NCI-H1436 (cell line): ENCODE measurements around the gene FBXW4.
A peak's percentile ranks its signal among the peaks of the same experiment; 100 is the strongest.

Source experiments
- DNase-seq: peaks from one replicate; lab custom pipeline; 2025; lab: John Stamatoyannopoulos, UW

FBXW4 gene

GRCh38 chr10:101566333-101567164 is 128.4 kb downstream of the FBXW4 start:
- peak; percentile 41 for DNase-seq

GRCh38 chr10:101565936-101566332 is 129.0 kb downstream of the FBXW4 start:
- DNase-seq = no peak

DNA sequence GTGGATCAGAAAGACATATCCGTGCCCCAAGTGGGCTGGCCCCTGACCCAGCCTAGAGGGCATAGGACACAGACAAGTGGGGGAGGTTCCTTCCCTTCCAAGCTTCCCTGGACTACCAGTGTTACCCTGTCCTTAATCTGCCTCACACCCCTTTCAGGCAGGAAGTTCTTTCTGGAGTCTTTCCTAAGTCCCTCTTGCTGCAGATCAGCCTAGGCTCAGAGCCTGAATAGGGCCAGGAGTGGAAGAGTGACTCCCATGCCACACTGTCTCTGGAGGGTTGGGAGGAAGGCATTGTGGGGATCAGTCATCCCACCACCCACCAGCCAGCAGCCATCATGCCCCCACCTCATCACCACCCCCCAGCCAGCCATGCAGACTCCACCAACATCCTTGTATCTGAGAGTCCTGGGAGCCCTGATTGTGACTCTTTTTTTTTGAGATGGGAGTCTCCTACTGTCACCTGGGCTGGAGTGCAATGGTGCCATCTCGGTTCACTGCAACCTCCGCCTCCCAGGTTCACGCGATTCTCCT is 129.5 kb downstream of the FBXW4 start:
- no peak for DNase-seq

GRCh38 chr10:101564490-101564991 is 130.4 kb downstream of the FBXW4 start:
- no peak for DNase-seq

GRCh38 chr10:101563497-101564040 is 131.4 kb downstream of the FBXW4 start:
- DNase-seq = no peak

- DNase-seq = no peak
Measured at GRCh38 chr10:101563007-101563406, 132.0 kb downstream of the FBXW4 start.

- no peak for DNase-seq
Measured at GRCh38 chr10:101562231-101562630, 132.7 kb downstream of the FBXW4 start.

DNA sequence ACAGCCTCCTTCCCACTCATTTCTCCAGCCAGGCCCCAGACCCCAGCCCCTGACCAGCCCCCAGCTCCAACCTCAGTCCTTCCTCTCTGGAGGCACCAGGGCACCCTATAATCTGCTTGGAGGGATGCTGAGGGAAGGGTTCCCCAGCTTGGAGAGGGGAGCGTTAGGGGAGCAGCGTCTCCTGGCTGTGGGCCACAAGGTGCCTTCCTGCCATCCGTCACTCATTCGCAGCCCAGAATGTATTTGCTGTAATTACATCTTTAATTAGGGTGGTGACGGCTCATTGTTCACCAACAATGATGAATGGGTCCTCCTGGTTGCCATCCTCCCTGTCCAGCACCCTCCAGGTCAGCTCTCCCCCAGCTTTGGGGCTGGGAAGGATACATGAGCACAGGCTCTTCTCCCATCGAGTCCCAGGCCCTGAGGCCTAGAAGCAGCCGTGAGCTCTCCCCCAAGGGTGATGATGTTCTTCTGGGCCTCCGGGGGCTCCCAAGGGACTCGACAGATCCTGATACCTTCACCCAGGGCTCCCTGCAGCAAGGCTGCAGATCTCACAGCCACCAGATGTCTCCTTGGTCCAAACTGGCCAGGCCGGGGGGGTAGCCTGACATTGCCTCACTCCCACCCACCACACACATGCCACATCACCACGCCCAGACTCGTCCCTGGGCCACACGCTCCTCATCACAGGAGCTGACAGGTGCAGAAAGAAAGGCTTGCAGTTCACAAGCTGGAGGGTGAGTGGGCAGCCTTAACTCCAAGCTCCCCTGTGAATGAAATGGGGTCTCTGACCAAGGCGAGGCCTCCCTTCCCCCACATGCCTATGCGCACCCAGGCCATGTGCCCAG is 133.7 kb downstream of the FBXW4 start:
- DNase-seq = peak; percentile 39
